ENCODE data around the gene EPB41L4A.

DNA sequence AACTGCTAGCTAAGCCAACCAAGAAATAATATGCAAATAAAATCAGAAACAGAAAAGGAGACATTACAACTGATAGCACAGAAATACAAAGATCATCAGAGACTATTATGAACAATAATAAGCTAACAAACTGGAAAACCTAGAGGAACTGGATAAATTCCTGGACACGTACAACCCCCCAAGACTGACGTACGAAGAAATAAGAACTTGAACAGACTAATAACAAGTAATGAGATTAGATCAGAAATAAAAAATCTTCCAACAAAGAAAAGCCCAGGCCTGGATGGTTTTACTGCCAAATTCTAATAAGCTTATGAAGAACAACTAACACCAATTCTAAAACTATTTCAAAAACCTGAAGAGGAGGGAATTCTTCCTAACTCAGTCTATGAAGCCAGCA lies 67.9 kb downstream of the EPB41L4A start:
- TF ChIP-seq EZH2 (IDR thresholded peaks at IDR 0.05; ENCODE audit: insufficient read depth, poor library complexity, severe bottlenecking) (no peak), EZH2phosphoT487 (IDR thresholded peaks at IDR 0.05; ENCODE audit: insufficient read depth, low read depth) (no peak)

Measured in GM23248 (cell line).